ENCODE measurements around the gene HBG1.
"Not testable (repeated sequence)": the region's sequence is repeated elsewhere in the genome, so short reads cannot be mapped to it uniquely, and the experiment has no call there.

Gene HBG1

GRCh38 chr11:5267033-5267563 lies 17.4 kb upstream of the HBG1 start:
- no peak overlapping the region for H3K4me3 ChIP-seq (ENCODE audit: low read depth, low read length)
- no peak for DNase-seq (ENCODE audit: low read depth)
- TF ChIP-seq CTCF (IDR thresholded peaks at IDR 0.05; ENCODE audit: insufficient read depth, low read depth, low read length, missing control alignments) = no peak

- no peak for TF ChIP-seq CTCF (IDR thresholded peaks at IDR 0.05; ENCODE audit: insufficient read depth, low read depth, low read length, missing control alignments)
- no peak for DNase-seq (ENCODE audit: low read depth)
Measured at GRCh38 chr11:5266609-5267008, 17.0 kb upstream of the HBG1 start.

GRCh38 chr11:5265832-5266231 lies 16.2 kb upstream of the HBG1 start:
- no peak overlapping the region for H3K4me3 ChIP-seq (ENCODE audit: low read depth, low read length)
- no peak for TF ChIP-seq CTCF (IDR thresholded peaks at IDR 0.05; ENCODE audit: insufficient read depth, low read depth, low read length, missing control alignments)

More at GRCh38 chr11:5266609-5267008, 17.0 kb upstream of the HBG1 start:
- H3K4me3 ChIP-seq (ENCODE audit: low read depth, low read length) = no peak overlapping the region

GRCh38 chr11:5258543-5259262 lies 9.0 kb upstream of the HBG1 start:
- no peak overlapping the region for H3K4me3 ChIP-seq (ENCODE audit: low read depth, low read length)
- DNase-seq (ENCODE audit: low read depth) = no peak
- TF ChIP-seq CTCF (IDR thresholded peaks at IDR 0.05; ENCODE audit: insufficient read depth, low read depth, low read length, missing control alignments) = no peak

More at GRCh38 chr11:5265832-5266231, 16.2 kb upstream of the HBG1 start:
- DNase-seq (ENCODE audit: low read depth) = no peak

GRCh38 chr11:5257296-5257695 lies 7.6 kb upstream of the HBG1 start:
- no peak for DNase-seq (ENCODE audit: low read depth)
- TF ChIP-seq CTCF (IDR thresholded peaks at IDR 0.05; ENCODE audit: insufficient read depth, low read depth, low read length, missing control alignments) = no peak
- no peak overlapping the region for H3K4me3 ChIP-seq (ENCODE audit: low read depth, low read length)

- not testable (repeated sequence) for H3K4me3 ChIP-seq (ENCODE audit: low read depth, low read length); DNase-seq (ENCODE audit: low read depth)
Measured at GRCh38 chr11:5254646-5255413, 5.2 kb upstream of the HBG1 start, which contains the start of gene HBG2. TSS of gene HBG2 (minus strand) at chr11:5254781. CDS start at chr11:5254728, 53 bp downstream.

- not testable (repeated sequence) for H3K4me3 ChIP-seq (ENCODE audit: low read depth, low read length); DNase-seq (ENCODE audit: low read depth)
Measured at GRCh38 chr11:5254023-5254422, 4.4 kb upstream of the HBG1 start.

- not testable (repeated sequence) for DNase-seq (ENCODE audit: low read depth); H3K4me3 ChIP-seq (ENCODE audit: low read depth, low read length)
Measured at GRCh38 chr11:5253440-5253839, 3.8 kb upstream of the HBG1 start.

Data from GM12865 (cell line).